NCI-H1048 (cell line): ENCODE data around the gene IARS2.
A peak's percentile ranks its signal among the peaks of the same experiment; 100 is the strongest.
"Not testable (repeated sequence)": the region's sequence is repeated elsewhere in the genome, so short reads cannot be mapped to it uniquely, and the experiment has no call there.

Experiments
- DNase-seq: peaks from one replicate; lab custom pipeline; 2025; lab: John Stamatoyannopoulos, UW

IARS2 gene

GRCh38 chr1:220094016-220094911, at the start of gene IARS2:
IARS2 (plus strand) TSS chr1:220094132; CDS start chr1:220094217, 85 bp downstream.
- peak; percentile 95 for DNase-seq

GRCh38 chr1:220044678-220045355, 49.1 kb upstream of the IARS2 start:
- DNase-seq = no peak

- DNase-seq = no peak
Measured at GRCh38 chr1:220045356-220046051, 48.4 kb upstream of the IARS2 start.

- DNase-seq = peak; percentile 99
Measured at GRCh38 chr1:220046052-220046930, 47.6 kb upstream of the IARS2 start, which contains the start of gene EPRS1. EPRS1 (minus strand) TSS chr1:220046505; CDS start chr1:220046388, 117 bp downstream.

GRCh38 chr1:220056374-220056773, 37.6 kb upstream of the IARS2 start:
- no peak for DNase-seq

- DNase-seq = no peak
Measured at GRCh38 chr1:220060876-220061275, 33.1 kb upstream of the IARS2 start.

DNA sequence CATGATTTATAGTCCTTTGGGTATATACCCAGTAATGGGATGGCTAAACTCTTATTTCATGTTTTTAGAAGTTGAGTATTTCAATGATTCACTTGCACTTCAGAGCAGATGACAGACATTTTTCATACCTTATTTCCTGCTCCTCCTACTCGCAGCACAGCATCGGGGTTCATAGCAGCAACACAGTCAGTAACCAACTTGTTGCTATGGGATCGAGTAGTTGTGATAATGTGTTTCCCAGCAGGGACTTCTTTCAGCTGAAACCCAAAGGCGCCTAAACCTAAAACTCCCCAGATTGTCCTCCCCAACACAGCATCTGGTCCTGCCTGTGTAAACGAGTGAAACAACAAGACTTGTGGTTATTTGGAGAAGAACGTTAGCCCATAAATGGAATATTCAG, 31.3 kb upstream of the IARS2 start:
- DNase-seq = no peak

DNA sequence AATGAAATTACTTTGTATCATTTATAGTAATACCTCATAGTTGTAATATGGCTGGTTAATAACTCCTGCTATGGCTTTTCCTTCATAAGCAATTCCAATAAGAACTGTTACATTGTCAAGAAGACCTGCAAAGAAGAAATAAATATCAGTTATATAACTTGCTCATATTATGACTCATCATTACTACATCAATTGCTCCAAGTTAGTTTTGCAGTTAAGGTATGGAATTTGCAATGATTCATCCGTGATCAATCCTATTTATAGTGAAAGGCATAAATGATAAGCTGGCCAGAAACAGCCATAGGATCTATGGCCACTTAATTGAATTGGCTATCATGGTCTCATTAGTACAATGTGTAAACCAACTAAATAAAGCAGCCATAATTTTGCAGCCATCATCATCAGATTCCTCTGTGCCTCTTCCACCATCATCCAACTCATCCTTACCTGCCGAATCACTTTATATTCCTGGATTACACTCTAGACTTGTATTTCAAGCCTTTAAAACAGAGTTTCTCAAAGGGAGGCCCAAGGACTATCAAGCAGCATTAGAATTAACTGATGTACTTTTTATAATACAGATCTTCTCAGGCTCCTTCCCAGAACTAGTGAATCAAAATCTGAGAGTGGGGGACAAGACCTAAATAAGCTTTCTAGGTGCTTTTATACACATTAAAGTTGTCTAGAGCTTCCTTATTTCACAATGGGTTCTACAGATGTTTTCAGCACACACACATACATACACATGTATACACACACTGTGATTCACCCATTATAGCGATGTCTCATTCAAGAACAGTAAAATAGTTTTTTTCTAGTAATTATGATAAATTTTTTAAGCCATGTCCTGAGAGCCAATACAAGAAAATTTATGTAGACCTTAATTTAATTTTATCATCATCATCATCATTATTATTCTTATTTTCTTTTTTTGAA, 26.4 kb upstream of the IARS2 start:
- DNase-seq = no peak

DNA sequence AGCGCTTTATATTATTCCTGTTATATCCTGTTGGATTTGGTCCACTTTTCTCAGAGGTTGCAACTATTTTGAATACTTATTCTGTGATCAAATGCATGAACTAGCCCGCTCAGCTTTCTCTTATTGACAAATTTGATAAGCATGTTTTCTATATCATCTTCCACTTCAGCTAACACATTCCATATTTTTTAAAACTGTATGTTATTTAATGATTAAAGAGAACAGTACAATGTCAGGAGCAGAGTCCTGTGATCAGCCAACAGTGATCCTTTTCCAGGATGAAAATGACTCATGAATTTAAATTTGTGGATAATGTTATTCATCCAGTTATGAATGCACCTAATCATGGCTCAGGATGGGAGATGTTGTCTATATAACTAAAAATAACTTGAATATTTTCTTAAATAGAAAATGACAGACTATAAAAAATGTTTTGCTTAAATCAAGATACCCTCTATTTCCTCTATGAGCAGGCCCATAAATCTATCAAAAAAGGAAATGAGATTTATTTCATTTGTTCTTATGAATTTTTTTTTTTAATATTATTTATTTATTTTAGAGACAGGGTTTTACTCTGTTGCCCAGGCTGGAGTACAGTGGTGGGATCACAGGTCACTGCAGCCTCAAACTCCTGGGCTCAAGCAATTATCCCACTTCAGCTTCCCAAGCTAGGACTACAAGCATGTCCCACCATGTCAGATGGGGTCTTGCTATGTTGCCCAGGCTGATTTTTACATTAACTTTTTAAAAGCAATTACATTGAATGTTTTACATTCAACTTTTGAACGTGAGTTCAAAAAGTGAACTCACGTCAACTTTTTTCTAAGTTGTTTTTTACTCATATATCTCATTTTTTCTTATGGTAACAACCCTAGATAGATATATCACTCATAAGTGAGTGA, 16.8 kb upstream of the IARS2 start:
- no peak for DNase-seq

GRCh38 chr1:220077887-220078286, 16.0 kb upstream of the IARS2 start:
- DNase-seq = no peak

DNA sequence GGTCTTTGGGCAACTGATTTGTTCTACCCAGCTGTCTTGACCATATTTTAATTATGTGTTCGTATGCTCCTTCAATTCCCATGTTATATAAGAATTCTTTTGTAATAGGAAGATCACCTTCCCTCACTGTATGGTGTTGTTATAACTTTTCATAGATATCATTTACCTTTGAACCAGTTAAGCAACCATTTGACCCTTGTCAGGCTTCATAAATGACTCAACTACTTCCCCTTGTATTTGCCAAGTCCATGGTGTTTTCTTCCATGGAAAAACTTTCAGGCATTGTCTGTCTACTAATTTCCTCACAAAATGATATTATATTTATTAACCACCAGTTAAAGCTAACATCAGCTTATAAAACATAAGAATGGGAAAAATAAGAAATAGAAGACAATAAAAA, 9.5 kb upstream of the IARS2 start:
- DNase-seq = no peak

DNA sequence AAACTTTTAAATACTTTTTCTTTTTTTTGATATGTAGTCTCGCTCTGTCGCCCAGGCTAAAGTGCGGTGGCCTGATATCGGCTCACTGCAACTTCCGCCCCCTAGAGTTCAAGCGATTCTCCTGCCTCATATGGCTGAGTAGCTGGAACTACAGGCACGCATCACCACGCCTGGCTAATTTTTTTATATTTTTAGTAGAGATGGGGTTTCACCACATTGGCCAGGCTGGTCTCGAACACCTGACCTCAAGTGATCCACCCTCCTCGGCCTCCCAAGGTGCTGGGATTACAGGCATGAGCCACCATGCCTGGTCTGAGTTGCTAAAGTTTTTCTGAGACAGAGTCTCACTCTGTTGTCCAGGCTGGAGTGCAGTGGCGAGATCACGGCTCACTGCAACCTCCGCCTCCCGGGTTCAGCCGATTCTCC, 7.7 kb upstream of the IARS2 start:
- not testable (repeated sequence) for DNase-seq

DNA sequence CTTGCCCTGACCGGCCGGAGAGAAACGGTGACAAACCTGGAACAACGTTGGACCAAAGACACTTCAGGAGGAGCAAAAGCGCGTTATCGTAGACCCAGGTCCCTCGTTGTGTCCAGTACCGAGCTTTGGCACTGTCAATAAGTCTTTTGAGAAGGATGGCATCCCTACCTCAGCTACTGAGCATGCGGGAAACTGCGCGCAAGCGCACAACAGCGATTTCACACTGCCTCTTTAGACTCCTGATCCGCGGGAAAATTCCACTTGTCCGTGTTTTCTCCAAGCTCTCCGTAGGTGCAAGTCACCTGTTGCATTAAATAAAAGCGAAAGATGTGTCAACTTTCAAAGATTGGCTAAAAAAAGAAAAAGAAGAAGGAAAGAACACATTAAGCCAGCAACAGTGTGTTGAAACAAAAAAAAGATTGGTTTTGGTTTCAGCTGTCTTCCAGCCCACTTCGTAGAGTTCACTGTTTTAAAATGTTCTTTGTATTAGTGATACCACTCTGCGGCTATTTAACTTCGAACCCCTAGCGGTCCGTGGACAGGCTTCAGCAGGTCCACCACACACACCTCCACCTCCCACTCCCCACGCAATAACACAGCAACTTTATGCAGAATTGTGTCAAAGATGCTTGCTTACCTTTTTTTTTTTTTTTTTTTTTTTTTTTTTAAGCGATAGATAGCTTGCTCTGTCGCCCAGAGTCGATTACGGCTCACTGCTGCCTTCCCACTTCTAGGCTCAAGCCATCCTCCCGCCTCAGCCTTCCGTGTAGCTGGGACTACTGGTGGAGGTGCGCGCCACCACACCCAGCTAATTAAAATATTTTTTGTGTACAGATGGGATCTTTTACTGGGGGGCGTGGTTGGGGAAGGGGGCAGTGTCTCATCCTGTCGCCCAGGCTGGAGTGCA, 4.0 kb upstream of the IARS2 start, which contains the start of gene BPNT1:
Gene BPNT1 (minus strand): TSS at position 139 of the 907 bp plus-strand sequence. CDS start 9,942 bp downstream, outside the sequence.
- peak; percentile 99 for DNase-seq

DNA sequence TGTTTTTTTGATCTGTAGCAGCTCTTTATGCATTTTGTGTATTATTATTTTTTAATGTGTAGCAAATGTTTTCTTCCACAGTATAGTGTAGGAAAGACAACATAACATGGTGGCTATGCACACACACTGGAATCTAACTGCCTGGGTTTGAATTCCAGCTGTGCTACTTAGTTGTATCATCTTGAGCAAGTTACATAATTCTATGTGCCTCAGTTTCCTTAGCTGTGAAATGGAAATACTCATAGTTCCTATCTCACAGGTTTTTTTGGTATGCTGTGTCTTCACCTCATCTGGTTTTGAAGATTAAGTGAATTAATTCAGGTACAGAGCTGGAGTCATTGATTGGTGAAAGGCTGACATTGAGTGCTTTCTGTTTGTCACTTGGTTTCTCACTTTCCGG, 1.2 kb upstream of the IARS2 start:
- DNase-seq = no peak

DNA sequence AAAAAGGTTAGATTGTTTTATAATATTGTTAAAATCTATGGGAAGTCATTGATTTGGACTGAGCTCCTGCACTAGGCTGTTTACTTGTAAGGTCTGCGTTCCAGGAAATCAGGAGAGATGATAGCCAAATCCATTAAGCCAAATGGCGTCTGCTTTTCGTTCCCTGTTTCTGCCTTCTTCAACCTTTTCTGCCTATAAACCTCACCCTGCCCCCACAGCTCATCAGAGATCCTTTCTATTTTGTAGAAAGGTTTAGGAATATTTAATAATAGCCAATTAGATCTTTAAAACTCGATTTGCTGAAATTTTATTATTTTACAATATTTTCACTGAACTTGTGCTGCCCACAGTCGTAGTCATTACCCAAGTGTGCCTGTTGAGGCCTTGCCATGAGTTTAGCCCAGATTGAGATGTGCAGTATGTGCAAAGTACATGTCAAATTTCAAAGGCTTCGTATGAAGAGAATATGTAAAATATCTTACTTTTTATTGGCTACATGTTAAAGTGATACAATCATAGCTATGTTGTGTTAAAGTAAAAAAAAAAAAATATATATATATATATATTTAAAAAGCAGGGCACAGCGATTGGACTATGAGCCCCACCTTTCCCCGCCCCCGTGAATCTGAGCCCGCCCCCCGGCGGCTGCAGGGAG, 444 bp upstream of the IARS2 start:
- DNase-seq = no peak

DNA sequence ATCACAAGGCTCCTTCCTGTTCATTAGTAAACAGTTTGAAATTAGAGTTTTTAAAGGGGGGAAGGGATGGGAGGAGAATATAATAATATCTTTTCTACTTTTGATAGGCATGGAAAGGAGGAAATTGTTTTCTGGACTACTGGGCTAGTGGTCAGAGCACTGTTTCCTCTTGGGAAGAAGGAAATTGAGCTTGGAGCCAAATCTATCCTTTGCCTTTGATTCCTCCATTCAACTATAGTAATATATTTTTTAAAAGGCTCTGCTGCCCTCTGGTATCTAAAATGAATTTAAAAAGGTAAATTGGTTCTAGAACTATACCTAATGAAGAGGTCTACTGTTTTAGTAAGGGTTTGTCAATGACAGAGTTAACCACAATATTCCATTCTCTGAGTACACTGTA, 5.9 kb downstream of the IARS2 start:
- DNase-seq = no peak

GRCh38 chr1:220110473-220110872, 16.5 kb downstream of the IARS2 start:
- not testable (repeated sequence) for DNase-seq

GRCh38 chr1:220112600-220112999, 18.7 kb downstream of the IARS2 start:
- DNase-seq = not testable (repeated sequence)
